Stimulated activated CD4-positive, alpha-beta T cell treated with anti-CD3 and anti-CD28 coated beads, Interleukin-12 subunit alpha, Interleukin-12 subunit beta, amount 100 ng/mL, for 4 hours (primary cell): ENCODE measurements around the gene HPCAL1.

Experiments
- DNase-seq: peaks from one replicate; pipeline ENCODE4 v3.0.0-alpha.2; 2020

Gene HPCAL1

DNA sequence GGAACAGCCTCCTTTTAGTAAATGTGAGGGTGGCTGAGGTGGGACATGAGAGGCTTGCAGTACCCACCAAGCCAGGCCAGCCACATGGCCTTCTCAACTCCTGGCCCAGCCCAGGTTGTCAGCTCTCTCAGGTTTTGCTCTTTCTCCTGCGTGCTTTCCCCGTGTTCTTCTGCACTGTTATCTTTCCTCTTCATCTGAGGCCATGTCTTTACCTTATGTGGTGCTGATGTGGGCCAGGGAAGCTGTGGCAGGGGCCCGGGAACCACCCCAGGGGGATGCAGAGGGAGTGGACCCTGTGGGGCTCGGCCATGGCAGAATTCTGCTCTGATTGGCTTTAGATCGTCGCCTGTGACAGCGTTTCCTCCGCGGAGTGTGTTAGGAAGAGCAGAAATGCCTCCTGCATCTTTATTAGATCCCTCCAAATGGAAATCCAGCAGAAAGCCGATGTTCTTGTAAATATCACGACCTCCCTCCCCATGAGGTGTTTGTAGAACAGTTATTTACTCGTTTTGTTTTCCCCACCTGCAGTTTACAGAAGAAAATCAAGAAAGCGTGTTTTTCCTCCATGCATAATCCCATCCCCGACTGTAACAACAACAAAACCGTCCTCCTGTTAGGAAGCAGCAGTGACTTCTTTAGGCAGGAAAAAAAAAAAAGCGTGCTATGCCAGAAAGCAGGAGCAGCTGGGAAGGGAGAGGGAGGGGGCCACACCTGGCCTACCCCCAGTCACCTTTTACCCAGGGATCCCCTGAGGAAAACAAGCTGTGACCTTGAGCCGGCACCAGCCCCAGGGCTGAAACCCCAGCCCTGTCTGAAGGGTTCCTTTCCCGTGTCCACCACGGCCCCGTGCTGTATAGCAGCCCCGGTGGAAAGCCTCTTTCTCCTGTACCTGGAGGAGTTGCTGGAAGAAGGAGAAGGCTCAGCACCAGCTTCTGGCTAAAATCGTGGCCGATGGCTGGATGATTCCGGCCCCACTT lies 54.8 kb downstream of the HPCAL1 start:
- DNase-seq = no peak

DNA sequence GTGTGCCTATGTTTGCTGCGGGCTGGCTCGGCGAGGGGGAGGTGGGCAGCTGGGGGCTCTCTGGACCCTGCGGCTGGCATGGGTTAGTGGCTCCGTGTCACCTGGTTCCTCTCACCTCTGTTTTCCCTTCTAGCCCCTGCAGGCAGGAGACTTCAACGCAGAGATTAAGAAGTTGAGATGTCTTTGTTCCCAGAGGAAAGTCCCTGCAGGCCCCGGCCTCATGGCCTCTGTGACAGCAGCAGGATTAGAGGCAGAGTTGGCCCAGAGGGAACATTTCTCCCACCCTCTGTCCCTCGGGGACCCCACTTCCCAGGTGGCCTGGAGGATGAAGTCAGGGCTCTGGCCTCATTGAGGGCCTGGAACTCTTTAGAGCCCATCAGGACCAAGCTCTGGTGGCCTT lies 56.5 kb downstream of the HPCAL1 start:
- no peak for DNase-seq

DNA sequence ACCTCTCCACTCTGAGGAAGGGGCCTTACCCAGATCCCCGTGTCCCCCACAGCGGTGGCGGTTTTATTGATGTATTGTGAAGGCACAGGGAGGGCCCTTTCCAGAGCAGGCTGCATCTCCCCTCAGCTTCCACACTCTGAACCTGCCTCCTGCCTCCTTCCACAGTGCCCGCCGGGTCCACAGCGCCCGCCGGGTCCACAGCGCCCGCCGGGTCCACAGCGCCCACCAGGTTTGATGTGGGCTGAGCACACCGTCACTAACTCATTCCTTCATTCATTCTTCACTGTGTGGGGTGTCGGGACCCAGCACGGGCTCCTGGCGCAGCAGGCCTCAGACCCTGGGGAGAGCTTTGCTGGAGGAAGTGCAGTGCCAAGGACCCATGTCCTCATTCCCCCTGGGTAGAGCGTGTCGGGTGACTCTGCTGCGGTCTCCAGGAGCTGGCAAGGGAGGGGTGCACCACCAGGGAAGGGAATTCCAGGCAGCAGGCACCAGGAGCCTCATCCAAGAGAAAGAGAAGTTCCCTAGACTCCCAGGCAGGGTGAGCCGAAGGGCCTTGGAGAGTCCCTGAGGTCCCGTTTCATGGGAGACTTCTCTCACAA lies 57.1 kb downstream of the HPCAL1 start:
- DNase-seq = no peak

DNA sequence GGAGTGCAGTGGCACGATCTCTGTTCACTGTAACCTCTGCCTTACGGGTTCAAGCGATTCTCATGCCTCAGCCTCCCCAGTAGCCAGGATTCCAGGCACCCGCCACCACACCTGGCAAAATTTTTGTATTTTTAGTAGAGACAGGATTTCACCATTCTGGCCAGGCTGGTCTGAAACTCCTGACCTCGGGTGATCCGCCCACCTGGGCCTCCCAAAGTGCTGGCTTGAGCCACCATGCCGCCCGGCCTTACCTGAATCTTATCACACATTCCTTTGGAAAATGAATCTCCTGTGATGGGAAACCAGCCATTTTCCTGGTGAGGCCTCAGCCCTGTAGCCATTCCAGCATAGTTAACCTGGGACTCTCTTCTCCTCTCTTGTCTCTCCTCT lies 57.8 kb downstream of the HPCAL1 start:
- DNase-seq = no peak

DNA sequence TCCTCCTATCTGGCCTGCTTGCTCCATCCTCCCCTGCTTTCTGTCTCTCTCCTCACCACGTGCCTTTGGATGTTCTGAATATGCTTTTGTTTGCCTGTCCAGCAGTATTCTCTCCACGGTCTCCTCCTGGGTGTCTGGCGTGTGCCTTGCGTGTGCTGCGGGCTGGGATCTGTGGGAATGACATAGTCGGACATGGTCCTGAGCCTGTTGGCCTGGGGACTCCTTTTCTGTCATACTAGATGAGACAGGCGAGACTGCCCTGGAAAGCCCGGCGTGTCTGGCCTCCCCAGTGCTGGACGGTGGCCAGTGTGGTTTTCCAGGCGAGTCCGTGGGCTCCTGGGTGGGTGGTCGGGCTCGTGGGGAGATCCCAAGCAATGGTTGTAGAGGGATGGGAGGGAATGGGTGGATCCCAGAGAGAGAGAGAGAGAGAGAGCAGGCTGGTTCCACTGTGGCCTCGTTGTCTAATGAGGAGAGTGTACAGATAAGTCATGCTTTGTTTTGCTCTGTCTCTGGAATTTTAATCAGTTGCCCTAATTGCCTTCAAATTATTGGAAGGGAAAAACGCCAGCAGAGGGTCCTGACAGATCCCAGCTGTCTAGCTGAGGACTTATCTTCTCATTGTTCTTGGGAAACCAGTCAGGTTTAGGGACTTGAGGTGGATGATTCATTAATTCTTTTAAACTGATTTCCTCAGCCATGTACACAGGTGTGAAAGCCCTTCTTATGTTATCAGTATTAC lies 58.3 kb downstream of the HPCAL1 start:
- no peak for DNase-seq

DNA sequence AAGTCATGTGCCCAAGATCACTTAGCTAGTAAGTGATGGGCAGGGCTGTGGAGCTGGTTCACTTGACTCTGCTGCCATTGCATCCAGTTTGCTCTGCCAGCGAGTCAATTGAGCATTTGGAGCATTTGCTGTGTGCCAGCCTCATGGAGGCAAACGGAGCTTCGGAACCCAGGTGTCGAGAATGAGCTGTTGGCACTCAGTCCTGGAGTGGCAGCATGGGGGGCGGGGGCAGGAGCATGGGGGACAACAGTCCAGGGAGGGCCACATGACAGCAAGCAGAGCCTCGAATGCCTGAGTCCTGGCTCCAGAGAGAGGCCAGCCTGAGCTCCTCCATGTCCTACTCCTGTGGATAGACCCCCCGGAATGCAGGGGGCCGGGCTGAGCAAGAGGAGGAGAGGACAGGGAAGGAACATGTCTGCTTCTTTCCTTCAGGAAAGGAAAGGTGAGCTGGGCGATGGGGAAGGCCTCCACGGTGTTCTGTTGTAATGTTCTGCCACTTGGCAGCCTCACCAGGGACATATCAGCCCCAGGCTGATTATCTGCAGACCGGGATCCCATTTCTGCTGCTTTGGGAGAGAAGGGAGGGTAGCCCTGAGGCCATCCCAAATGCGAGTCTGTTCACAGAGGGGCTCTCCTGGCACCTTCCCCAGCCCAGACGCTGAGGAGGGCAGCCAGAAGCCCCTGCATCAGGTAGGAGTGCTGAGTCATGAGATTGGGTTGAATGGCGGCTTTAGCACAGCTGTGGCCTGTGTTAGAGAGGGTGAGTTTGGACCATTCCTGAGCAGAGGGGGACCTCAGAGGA lies 59.6 kb downstream of the HPCAL1 start:
- DNase-seq = no peak

DNA sequence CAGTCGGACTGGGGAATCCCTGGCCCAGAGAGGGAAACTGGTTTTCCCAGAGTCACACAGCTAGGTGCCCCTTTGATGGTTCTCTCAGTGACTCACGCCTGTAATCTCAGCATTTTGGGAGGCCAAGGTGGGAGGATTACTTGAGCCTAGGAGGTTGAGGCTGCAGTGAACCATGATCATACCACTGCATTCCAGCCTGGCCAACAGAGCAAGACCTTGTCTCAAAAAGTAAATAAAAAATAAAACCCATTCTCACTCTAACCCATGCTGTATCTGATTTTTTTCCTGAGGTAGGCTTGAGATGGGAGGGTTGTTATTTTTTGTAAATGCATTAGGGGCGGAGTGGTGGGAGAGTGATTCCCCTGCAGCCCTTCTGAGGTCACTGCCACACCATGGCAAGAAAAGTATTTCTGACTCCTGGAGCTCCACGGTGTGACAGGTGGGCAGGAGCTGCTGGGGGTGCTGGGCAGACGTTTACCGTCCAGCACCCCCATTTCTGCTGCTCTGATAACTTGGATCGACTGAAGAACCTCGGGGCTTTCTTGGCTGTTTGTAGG lies 60.3 kb downstream of the HPCAL1 start:
- DNase-seq = no peak

DNA sequence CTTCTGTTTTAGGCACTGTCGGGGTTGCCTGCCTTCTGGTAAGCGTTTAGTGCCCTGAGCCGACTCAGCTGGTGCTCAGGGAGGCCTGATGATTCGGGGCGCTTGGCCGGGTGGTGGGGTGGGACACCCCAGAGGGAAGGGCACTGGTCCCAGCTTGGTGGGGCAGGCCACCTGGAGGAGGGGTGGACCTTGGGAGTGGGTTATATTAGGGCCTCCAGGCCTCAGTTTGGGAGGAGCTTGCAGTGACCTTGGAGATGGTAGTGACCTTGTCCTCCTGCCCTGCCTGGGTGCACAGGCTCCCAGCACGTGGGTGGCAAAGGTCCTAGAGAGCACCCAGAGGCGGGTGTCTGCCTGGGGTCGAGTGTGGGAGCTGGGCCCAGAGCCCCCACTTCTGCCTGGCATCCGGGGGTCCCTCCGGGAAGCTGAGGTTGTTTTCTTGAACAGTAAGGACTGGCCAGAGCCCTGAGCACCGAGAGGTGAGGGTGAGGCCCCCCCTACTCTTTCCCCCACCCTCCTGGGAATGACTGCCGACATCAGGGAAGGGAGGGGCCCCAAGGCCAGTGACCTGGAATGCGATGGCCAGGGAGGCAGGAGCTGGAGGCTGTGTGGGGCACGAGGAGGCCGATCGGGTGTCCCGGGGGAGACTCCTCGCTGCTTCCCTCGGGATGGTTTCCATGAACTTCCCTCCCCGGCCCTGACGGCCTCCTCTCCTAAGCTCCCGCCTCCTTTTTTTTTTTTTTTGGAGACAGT lies 61.3 kb downstream of the HPCAL1 start:
- DNase-seq = no peak

DNA sequence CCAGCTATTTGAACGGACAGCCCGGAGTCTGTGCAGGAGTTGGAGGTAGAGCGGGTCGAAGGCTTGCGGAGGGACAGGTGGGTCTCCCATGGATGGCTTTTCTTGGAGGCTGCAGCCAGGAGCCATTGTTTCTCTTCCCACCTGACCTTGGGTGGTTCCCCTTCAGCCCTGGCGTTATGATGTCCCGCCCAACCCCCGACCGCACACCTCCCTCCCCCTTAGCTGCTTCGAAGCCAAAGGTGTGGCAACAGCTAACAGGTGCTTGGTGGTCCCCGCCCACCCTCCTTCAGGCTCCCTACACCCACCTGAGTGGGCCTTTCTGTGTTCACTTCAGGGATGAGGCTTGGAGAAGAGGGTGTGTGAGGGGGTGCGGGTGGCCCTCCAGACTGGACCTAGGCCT lies 62.7 kb downstream of the HPCAL1 start:
- DNase-seq = no peak

DNA sequence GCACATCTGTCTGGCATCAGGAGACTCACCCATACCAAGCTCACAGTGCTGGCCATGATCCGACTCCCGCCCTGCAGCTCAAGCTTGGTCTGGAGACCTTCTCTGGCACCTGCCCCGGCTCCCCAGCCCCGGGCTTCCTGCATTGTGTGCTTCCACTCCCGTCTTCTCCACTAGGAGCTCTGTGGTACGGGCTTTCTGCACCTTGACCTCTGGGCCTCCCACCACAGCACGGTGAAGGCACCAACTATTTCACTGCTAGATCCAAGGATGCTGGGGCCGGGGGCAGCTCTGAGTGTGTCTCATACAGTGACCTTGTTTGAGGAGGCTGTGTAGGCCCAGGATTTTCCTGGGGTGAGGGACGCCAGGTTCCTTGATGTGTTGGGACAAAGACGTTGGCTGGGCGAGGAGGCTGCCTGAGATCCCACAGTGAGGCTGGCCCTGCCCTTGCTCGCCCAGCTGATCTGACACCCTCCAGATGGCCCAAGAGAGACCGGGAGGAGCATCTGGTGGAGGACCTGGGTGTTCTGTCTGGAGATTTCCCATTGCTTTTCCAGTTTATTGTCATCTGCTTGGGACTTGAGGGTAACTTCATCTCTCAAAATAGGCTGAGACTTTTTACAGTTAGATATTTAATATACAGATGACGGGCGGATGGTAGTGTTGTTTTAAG lies 64.0 kb downstream of the HPCAL1 start:
- DNase-seq = no peak

DNA sequence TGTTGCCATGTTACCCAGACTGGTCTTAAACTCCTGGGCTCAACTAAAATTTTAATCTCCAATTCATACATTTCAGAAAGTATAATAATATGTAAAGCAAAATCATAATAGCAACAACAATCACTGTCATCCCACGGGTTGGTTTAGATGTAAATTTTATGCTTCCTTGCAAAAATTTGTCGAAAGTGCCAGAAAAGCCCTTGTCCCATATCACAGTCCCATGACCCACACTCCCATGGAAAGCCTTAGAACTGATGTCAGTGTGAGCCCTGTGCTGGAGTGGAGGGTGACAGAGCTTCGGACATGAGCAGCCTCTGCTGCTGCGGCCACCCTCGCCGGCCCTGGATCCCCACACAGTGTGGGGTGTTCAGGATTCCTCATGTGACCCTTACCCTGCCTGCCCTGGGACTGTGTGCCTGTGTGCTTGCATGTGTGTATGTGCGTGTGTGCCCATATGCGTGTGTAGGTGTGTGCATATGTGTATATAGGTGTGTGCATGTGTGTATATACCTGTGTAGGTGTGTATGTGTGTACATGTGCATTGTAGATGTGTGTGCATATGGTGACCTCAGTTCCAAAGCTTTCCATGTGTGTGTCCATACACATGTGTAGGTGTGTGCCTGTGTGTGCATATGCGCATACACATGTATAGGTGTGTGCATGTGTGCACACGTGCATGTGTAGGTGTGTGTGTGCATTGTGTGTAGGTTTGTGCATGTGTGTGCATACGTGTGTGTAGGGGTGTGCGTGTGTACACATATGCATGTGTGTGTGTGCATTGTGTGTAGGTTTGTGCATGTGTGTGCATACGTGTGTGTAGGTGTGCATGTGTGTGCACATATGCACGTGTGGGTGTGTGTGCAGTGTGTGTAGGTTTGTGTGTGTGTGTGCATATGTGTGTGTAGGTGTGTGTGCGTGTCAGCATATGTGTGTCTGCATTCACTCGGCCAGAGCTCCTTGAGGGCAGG lies 65.1 kb downstream of the HPCAL1 start:
- DNase-seq = no peak

DNA sequence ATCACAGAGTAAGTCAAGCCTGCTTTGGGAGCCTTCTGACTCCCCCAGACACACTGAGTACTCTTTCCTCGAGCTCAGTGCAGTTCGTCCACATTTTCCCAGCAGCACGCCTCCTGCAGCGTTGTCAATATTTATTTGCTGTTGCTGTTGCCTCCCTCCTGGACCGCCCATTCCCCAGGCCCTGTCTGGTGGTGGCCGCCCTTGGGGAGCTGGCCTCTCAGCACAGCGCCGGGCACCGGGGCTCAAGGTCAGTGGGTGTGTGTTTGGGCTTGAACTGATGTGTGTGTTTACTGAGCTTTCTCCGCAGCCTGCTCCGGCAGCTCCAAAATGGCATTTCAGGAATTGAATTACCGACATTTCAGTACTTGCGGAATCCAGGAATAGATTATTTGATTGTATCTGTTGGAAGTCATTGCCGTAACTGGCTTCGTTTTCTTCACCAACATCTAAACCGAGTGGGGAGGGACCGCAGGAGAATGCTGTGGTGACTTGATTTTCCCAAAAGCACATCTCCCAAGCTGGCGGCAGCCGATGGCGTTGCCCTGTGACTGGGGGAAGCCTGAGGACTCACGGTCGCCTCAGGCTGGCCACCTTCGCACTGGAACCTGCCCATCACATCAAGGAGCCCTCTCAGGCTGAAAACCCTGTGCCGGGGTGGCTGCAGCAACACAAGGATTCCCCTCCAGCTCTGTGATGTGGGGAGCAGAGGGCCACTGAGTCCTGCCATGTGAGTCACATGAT lies 66.0 kb downstream of the HPCAL1 start:
- DNase-seq = no peak

DNA sequence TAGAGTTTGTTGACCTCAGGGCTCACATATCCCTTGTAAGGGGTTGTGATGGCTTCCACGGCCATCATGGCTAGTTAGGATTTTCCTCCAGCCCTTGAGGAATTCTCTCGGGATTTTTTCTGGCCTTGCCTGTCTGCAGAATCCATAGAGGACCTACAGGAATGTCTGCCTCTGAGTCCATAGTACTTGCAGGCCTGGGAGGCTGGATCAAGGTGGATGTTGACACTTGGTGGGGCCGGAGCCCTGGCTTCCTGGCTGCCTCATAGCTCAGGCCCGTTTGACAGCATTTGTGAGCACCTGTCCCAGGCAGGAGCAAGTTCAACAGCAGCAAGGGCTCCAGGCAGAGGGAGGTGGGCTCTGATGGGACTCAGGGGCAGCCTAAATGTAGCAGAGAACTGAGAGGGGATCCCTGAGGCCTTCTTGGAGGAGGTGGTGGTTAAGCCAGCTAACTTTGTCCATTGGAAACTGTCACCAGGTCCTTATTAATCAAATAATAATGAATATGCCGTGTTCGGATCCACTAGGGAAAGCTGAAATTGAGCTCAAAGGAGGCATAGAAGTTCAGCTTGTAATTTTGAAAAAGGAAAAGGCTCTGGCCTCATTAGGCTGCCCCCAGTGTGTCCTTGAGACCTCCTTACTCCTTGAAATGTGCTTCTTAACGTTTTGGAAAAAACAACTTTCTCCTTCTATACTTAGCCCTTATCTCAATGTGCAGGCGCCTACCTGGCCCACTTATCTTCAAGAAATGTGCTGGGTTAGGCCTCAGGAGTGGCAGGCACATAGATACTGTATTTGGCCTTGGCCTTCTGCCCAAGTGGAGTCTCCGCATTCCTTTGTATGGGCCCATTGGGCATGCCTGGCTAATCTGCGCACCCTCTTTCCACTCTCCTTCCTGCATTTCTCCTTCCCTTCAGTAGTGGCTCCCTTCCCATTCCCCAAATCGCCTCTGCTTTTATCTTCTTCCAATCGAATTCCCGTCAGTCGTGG lies 66.9 kb downstream of the HPCAL1 start:
- DNase-seq = no peak

DNA sequence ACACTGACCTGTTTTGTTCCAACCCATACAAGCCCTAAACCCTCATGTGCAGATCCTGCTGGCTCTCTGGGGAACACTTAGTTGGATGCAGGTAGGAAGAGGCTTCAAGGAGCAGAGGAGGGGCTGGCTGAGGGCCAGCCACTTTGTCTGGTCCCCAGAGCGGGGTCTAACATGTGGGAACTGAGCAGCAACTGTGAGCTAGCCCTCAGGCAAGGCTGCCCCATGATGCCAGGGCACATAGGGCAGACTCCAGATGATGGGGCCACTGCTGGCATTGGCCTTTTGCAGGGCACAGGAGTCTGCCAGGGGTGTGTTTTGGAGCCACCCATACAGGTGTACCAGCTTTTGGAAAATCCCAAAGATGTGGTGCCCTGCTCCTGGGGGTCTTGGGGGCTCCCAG lies 67.7 kb downstream of the HPCAL1 start:
- DNase-seq = no peak

DNA sequence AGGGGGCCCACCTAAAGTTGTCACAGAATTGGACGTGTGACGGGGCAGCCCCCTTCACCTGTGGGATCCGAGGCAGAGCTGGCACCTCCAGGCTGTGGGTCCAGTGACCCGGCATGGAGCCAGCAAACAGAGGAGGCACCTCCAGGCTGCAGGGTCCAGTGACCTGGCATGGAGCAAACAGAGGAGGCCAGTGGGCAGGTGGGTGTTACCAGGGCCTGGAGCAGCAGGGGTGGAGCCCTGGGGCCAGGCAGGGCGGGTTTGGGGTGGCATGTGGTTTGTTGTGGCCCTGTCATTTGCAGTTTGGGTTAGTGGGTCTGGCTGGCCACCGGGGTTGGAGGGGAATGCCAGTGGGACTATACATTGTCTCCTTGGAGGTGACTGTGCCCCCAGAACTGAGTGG lies 68.2 kb downstream of the HPCAL1 start:
- no peak for DNase-seq

DNA sequence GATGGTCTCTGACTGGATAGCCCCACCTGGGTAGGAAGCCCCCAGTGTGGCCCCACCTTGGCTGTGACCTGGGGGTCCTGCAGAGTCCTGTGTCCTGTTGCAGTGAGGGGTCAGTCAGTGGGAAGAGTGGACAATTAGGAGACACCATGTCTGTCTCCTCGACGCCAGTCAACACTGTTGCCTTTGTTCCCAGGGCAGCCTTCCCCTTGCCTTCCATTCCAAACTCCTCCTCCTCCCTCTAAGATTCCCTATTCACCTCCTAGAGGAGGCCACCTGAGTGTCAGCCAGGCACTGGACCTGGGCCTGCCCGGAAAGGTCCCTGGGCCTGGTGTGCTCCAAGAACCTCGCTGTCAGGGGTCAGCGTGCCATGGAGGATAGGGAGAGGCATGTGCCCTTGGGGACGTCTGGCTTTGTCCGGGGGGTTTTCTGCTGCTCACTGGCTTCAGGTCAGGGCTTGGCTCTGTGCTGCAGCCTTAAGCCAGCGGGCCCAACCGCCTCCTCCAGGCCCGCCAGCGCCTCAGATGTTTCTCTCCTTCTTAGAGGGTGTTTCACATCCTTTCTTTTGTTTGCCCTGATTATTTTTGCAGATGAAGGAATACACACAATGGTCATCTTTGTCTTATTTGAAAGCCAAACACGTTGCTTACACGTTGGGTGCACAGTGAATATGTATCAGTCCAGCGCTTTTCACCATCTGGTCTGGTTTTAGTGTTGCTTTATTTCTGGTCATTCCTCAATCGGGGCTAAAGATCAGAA lies 68.9 kb downstream of the HPCAL1 start:
- DNase-seq = no peak

DNA sequence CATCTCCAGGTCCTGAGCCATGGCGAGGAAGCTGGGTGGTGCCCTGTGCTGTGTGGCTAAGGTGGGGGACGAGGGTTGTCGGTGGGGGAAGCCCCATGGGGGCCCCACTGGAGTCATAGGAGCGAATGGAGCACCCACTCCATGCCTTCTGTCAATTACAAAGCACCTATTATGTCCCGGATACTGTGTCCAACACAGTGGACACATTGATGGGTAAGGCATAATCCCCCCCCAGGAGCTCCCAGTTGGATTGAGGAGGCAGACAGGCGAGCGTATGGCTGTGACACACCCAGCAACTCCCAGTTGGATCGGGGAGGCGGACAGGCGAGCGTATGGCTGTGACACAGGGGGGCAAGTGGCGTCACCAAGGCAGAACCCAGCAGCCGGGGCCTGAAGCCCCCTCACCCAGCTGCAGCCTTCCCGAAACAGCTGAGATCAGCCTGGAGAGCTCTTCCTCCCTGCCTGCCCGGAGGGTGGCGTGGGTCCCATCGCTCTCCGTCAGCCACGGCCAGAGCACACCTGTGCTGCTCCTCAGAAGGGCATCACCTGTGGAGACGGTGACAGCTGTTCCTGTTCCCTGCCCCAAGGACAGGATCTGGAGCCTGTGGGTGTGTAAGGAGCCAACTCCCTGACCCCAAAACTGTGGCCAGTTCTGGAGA lies 69.6 kb downstream of the HPCAL1 start:
- no peak for DNase-seq
